ENCODE measurements around the gene ADORA2A. TPM values are rescaled to one million over a fixed set of nuclear protein-coding genes. Genes with fewer than 3 reads are reported as not detected.

Gene ADORA2A
- total and polyA plus RNA-seq, 8 donors = 0.58 to 7.1 (median 1.6) TPM; not detected in 1

- no peak for TF ChIP-seq POLR2A (IDR thresholded peaks at IDR 0.05)
- TF ChIP-seq CTCF (IDR thresholded peaks at IDR 0.05) = no peak
- TF ChIP-seq EP300 (IDR thresholded peaks at IDR 0.05) = no peak
- no peak for TF ChIP-seq POLR2AphosphoS5 (IDR thresholded peaks at IDR 0.05)
- H3K36me3 ChIP-seq = no peaks in the 10 kb centered on the region
- H3K27me3 ChIP-seq = no peaks in the 10 kb centered on the region
- no peaks in the 10 kb centered on the region for H3K9me3 ChIP-seq
- intact Hi-C loops (cut with DNase I; ENCODE audit: low total_unique reads) = no loop called here
- peaks cover 0 to 12% (median 0%) of the 10 kb centered on the region in 4 donors for H3K4me1 ChIP-seq
- no peak overlapping the region for H3K4me3 ChIP-seq
- no peak for DNase-seq
- no peak overlapping the region for H3K27ac ChIP-seq
These were observed 45.9 kb downstream of the ADORA2A start for GRCh38 chr22:24473284-24473683.

GRCh38 chr22:24474221-24474620 is 46.8 kb downstream of the ADORA2A start:
- intact Hi-C loops (cut with DNase I; ENCODE audit: low total_unique reads) = no loop called here
- Histone ChIP-seq H3K4me3 (no peak overlapping the region), H3K27me3 (no peaks in the 10 kb centered on the region), H3K36me3 (no peaks in the 10 kb centered on the region), H3K4me1 (peaks cover 0 to 12% (median 0%) of the 10 kb centered on the region in 4 donors), H3K27ac (no peak overlapping the region), H3K9me3 (no peaks in the 10 kb centered on the region)
- WGBS, 5 donors = 33 to 46% (median 43%) methylated on average over 3 of the region's 3 CpGs
- DNase-seq = no peak
- no peak for TF ChIP-seq POLR2A (IDR thresholded peaks at IDR 0.05)
- TF ChIP-seq CTCF (IDR thresholded peaks at IDR 0.05) = no peak
- TF ChIP-seq POLR2AphosphoS5 (IDR thresholded peaks at IDR 0.05) = no peak
- no peak for TF ChIP-seq EP300 (IDR thresholded peaks at IDR 0.05)

GRCh38 chr22:24474649-24475255 is 47.4 kb downstream of the ADORA2A start:
- TF ChIP-seq CTCF (IDR thresholded peaks at IDR 0.05) (no peak), POLR2A (IDR thresholded peaks at IDR 0.05) (no peak), EP300 (IDR thresholded peaks at IDR 0.05) (no peak), POLR2AphosphoS5 (IDR thresholded peaks at IDR 0.05) (no peak)
- intact Hi-C loops (cut with DNase I; ENCODE audit: low total_unique reads) = no loop called here

GRCh38 chr22:24481641-24482040 is 54.2 kb downstream of the ADORA2A start:
- 37 to 66% (median 62%) methylated on average over 1 of the region's 1 CpG for WGBS, 5 donors
- H3K36me3 ChIP-seq = no peaks in the 10 kb centered on the region
- intact Hi-C loops (cut with DNase I; ENCODE audit: low total_unique reads) = no loop called here
- no peak overlapping the region for H3K27ac ChIP-seq
- H3K27me3 ChIP-seq = no peaks in the 10 kb centered on the region
- no peak for DNase-seq
- H3K9me3 ChIP-seq = no peaks in the 10 kb centered on the region
- H3K4me1 ChIP-seq = peaks cover 0 to 35% (median 14%) of the 10 kb centered on the region in 4 donors
- H3K4me3 ChIP-seq = no peak overlapping the region
- TF ChIP-seq CTCF (IDR thresholded peaks at IDR 0.05) (no peak), EP300 (IDR thresholded peaks at IDR 0.05) (no peak), POLR2AphosphoS5 (IDR thresholded peaks at IDR 0.05) (no peak), POLR2A (IDR thresholded peaks at IDR 0.05) (no peak)

More at GRCh38 chr22:24474649-24475255, 47.4 kb downstream of the ADORA2A start:
- Histone ChIP-seq H3K4me3 (no peak overlapping the region), H3K27ac (no peak overlapping the region), H3K9me3 (no peaks in the 10 kb centered on the region), H3K4me1 (peaks cover 0 to 12% (median 0%) of the 10 kb centered on the region in 4 donors), H3K27me3 (no peaks in the 10 kb centered on the region), H3K36me3 (no peaks in the 10 kb centered on the region)
- DNase-seq = no peak
- 68 to 95% (median 78%) methylated on average over 5 of the region's 5 CpGs for WGBS, 5 donors

Data from stomach (tissue), 9 donors.